SK-N-DZ (cell line): ENCODE data around the gene LRRC72.

Experiments
- DNase-seq: peaks from one replicate; pipeline ENCODE4 v3.0.0-alpha.2; 2015; ENCODE audit warnings: low spot score

Gene LRRC72

DNA sequence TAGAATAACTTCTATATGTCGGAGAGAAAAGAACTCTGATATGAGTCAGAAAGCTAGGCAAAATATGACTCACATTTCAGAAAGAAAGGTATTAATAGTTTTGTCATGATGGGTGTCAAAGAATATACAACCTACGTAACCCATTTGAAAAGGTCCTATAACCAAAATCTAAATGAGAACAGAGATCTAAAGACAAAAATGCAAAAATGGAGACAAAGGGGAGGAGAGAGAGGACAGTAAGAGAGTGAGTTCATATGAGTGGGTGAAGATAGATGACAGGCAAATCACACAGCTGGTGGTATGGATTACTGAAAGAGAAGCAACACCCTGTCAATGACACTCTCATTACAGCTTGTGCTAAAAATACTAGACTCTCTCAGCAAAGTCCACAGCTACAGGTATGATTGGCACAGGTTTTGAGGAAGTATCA is 93.4 kb downstream of the LRRC72 start:
- no peak for DNase-seq

DNA sequence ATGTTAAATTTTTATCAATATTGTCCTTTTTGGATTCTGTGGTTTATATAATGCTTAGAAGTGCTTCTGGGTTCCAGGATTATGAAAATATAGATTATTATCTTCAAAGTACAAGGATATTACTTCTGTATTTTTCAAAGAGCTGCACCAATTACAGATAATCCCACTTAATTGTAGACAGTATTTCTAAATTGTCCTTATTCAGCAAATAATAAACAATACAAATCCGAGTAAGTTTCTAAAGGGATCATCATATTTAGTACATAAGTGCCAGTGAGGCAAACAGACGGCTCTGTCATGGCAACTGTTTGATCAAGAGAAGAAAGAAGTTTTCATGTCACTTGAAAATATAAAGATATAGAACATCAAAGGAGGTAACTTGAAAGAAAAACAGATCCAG is 99.8 kb downstream of the LRRC72 start:
- no peak for DNase-seq

DNA sequence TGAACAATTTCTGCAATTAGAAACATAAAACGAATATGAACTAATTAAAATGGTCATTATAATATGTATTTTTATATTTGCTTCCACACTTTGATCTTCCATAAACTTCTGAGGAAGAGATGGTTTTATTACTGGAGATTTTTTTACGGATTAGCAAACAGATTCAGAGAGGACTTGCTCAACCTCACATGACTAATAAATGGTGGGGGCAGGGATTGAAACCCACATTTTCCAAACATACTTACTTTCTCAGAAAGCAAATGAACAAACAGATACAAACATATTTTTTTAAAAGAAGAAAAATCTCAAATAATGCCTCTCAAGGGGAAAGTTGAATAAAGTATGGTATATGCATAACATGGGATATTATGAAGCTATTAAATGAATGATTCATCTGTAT is 100.6 kb downstream of the LRRC72 start:
- no peak for DNase-seq

DNA sequence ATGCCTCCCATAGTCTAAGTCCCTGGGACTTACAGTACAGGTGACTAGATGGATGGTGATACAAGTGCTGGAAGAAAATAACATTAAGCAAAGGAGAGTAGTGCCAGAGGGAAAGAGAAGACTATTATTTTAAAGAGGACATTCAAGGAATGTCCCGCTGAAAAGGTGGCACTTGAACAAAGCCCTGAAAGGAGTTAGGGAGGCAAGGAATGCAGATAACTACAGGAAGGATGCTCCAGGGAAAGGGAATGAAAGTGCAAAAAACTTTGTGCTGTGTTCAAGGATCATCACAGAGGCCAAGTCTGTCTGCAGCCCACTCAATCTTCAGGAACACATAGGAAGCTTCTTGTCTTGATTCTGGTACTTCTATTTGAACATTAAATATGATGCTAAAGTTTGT is 104.0 kb downstream of the LRRC72 start:
- no peak for DNase-seq
